Hematopoietic multipotent progenitor cell treated with erythropoietin and hydrocortisone succinate and interleukin-3 and kit ligand, for 17 days (in vitro differentiated cells): ENCODE data around the gene MPC1.
"Not testable (repeated sequence)": the region's sequence is repeated elsewhere in the genome, so short reads cannot be mapped to it uniquely, and the experiment has no call there.

Source experiments
- DNase-seq: peaks from one replicate; pipeline ENCODE4 v3.0.0-alpha.2; 2015; ENCODE audit warnings: low spot score

The MPC1 gene

DNA sequence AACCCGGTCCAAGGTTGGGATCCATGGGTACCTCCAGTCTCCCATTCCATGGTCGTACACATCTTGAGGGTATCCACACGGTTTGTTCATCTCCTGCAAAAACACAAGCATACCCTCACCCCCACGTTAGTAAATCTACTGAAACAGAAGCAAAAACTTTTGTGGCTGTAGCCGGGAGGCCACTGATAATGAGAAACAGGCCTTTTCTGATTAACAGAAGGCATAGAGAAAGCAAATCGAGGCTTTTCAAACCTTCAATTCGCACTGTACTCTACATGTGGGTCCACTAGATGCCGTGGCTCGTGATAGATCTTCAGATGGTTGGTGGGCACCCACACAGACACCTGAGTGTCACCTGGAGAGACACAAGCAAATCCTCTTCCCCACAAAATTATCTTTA lies 37.1 kb downstream of the MPC1 start:
- DNase-seq: not testable (repeated sequence)

- DNase-seq: not testable (repeated sequence)
Measured at GRCh38 chr6:166344921-166345320, 37.8 kb downstream of the MPC1 start.

DNA sequence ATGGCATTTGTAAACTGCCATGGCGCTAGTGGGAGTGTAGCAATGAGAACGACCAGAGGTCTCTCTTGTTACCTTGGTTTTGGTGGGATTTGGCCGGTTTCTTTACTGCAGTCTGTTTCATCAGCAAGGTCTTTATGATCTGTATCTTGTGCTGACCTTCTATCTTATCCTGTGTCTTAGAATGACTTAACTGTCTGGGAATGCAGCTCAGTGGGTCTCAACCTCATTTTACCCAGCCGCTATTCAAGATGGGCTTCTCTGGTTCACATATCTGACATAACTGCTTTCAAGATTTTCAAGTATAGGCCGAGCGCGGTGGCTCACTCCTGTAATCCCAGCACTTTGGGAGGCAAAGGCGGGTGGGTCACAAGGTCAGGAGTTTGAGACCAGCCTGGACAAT lies 38.5 kb downstream of the MPC1 start:
- DNase-seq: no peak

DNA sequence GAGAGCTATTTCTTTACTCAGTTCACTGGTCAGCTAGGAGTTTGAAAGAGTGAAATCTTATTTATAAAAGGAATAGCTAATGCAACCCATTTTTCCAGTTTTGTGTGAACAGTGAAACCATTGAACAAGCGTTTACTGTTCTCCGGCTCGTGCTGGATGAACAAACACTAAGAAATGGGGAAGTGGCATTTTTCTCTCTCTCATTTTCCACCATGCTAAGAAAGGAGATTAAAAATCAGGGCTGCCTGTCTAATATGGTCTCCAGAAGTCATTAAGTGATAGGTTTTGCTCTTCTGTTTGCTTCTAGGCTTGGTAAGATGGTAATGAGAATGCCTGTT lies 39.6 kb downstream of the MPC1 start:
- DNase-seq: no peak

- DNase-seq: peak; percentile 61
Measured at GRCh38 chr6:166342349-166343149, 40.2 kb downstream of the MPC1 start, which contains the start of gene SFT2D1. SFT2D1 (minus strand) TSS chr6:166342545; CDS start chr6:166342481, 64 bp downstream.

- peak; percentile 6 for DNase-seq
Measured at GRCh38 chr6:166341977-166342348, 40.8 kb downstream of the MPC1 start.

- peak; percentile 7 for DNase-seq
Measured at GRCh38 chr6:166341464-166341863, 41.3 kb downstream of the MPC1 start.

GRCh38 chr6:166338854-166339253 lies 43.9 kb downstream of the MPC1 start:
- no peak for DNase-seq

DNA sequence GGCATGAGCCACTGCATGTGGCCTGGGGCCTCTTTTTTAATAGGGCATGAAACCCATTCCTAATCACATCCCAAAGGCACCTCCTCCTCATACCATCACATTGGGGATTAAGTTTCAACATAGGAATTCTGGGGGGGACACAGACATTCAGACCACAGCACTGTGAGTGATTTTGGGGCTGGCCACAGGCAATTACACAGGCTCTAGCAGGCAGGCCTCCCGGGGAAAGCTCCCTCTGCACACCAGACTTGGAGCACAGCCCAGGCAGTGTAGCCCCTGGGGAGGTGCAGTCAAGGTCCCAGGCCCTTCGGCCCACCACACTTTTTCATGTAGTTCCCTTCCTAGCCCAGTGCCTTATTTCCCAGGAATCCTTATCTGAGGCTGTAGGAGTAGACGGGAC lies 45.9 kb downstream of the MPC1 start:
- no peak for DNase-seq

DNA sequence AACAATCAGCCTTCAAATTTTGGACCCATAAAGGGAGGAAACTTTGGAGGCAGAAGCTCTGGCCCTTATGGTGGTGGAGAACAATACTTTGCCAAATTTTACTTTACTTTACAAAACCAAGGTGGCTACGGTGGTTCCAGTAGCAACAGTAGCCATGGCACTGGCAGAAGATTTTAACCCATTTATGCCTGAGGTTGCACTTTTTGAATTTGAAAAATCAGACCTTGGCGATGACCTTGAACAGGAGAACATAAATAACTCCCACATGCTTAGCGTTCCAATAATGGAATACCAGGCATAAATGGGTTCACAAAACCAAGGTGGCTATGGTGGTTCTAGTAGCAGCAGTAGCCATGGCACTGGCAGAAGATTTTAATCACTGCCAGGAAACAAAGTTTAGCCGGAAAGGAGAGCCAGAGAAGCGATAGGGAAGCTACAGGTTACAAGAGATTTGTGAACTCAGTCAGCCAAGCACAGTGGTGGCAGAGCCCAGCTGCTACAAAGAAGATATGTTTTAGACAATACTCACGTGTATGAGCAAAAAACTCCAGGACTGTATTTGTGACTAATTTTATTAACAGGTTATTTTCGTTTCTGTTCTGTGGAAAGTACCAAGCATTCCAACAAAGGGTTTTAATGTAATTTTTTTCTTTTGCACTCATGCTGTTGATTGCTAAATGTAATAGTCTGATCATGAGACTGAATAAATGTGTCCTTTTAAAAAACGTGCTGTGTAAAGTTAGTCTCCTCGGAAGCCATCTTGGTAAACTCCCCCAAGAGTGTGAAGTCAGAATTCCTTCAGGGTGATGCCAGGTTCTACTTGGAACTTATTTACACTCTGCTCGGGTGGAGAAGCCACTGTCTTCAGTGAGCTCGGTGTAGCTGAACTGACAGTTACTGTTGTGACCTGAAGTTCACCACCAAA lies 47.1 kb downstream of the MPC1 start:
- no peak for DNase-seq

- no peak for DNase-seq
Measured at GRCh38 chr6:166334878-166335277, 47.9 kb downstream of the MPC1 start.

DNA sequence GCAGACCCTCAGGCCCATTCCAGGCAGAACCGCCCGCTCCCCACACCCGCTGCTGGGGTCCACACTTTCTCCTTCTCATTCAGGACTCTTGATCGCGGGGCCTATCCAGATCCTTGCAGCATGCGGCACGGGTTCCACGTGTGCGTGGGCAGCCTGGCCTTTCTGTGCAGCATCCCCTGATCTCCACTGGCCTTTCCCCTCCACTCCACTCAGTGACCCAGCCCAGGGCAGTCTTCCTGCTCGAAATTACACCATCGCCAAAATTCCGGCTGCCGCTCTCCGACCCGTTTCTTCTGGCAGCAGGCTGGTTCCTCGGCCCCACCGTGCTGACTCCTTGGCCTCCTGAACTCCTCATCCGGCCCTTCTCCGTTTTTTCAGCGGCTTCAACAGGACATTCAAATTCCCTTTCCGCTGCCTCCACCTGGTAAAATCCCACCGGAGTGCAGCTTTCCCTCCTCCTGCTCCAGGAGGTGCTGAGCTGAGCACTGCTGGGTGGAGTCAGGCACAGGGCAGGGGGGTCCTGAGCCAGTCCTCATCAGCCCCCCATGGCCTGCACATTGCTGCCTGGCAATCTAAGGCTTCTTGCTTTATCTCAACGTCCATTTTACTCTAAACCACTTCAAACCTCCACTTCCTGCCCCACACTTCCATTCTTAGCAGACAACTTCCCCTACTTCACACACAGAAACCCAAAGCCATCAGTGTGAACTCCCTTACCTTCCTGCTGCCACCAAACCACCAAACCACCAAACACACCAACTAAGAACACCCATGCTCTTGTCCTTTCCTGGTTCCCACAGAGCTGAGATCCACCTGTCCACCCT lies 49.4 kb downstream of the MPC1 start:
- DNase-seq: no peak

DNA sequence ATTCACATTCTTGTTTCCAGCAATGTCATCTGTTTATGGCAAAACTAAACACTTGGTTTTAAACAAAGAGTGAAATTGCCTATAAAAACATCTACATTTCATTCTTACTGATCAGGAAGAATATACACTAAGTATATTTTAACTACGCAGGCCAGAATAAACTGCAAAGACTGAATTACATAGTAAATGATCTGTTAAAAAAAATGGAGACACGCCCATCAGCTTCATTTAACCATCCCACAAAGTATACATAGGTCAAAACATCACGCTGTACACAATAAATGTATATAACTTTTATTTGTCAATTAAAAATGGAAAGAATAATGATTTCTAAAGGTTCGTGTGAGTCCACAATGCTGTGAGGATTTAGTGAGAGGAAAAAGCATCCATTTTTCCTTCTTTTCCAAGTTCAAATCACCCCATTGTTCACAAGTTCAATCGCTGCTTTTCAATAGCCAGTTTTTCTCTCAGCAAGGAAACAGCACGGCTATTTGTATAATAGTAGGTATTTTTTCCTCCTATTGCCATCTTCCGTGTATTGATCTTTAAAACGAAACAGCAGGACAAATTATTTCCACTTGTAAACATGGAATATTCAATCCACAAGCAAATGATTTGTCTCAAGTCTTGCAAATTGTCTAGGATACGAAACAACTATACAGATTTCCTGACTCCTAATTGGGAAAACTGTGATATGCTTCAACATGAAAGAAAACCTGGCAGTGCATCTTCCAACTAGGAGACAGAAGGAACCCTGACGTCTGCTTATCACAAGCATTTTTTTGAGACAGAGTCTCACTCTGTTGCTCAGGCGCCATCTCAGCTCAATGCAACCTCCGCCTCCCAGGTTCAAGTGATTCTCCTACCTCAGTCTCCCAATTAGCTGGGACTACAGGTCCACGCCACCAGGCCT lies 51.0 kb downstream of the MPC1 start:
- DNase-seq: no peak

DNA sequence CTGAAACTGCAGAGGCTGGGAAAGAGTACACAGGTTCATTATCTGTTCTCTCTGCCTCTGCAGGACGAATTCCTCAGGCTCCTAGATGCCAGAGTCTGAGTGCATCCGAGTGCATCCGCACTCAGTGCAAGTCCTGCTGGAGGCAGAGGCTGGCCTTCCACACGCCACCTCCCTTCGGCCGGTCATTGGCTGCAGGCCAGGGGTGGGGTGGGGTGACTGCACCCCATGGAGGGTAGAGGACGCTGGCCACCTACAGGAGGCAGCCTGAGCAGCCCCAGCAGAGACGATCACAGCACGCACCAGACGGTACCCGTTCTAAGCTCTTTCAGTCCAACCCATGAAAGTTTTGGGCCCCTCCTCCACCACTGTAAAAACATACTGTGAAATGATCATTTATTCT lies 52.1 kb downstream of the MPC1 start:
- DNase-seq: peak; percentile 17

DNA sequence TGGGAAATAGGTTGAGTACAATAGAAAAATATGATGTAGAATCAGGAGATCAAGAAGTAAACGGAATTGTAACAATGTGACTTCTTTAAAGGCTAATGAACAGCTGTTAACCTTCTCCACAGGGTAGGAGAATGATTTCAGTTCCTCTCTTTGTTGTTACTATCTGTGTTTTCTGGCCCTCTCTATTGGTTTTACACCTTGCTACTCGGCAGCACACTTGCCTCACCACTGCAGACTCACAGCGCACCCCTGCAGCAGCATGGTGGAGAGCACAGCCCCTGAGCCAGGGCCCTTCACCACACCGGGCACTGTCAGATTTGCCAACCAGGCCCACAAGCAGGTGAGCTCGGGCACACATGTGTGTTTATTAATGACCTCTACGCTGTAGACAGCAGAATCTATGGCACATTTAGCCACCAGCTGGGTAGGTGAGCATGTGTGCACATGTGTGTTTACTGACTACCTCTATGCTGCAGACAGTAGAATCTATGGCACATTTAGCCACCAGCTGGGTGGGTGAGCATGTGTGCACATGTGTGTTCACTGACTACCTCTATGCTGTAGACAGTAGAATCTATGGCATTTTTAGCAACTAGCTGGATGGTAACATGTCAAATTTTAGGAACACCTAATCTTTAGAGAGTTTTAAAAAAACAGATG lies 57.2 kb downstream of the MPC1 start:
- DNase-seq: no peak

DNA sequence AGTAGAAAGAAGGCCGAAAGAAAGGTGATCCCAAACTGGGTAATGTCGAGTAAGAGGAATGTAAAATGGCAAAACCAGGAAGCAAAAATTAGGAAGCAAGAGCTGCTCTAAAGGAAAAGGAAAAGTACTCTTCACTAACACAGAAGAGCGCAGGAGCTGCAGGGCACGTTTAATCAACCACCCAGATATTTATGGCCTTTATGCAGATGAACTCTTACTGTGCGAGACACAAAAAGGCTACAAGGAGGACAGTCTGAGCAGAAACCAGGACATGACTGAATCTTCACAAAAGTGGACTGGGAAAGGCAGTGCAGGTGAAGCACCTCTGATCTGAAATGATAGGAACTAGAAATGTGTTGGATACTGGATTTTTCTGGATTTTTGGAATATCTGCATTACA lies 59.3 kb downstream of the MPC1 start:
- DNase-seq: no peak

DNA sequence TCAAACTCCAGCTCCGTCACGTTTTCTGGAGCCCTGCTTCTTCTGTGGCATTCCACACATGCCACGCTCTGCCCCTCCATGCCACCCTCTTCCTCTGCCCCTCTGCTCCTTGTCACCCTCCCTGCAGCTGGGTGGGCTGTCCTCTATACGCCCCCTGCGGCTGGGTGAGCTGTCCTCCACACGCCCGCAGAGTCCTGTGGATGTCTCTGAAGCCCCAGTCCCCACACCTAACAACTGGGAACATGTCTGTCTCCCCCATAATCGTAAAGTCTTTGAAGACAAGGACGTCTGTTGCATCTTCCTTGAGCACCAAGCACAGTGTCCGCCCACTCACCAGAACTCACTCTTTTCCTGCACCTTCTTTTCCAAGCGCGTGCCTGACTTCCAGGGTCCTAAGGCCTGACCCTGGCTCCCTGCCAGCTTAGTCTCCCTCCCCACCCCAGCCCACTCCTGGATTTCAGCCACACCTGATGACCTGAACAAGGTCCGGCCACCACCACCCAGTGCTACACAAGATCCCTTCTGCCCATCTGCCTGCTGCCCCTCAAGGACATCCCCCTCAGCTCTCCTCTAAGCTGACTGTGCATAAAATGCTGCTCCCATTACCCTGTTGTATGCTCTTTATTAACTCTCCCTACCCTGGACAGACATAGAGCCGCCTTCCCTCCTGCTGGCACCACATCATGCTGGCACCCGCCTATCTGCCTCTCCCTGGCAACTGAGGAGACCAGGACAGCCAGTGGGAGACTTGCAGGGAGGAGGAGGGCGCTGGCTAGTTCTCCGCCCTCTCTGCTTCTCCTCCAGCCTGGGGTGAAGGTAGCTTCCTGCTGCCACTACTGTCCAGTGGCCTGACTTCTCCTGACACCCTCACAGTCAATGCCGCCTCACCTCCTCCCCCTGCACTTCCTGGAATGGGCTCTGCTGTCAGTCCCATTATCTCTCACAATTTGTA lies 63.8 kb downstream of the MPC1 start:
- no peak for DNase-seq

GRCh38 chr6:166318227-166318626 lies 64.5 kb downstream of the MPC1 start:
- DNase-seq: no peak
